Neuronal stem cell (in vitro differentiated cells): ENCODE data around the gene KAT14.
"Not testable (repeated sequence)": the region's sequence is repeated elsewhere in the genome, so short reads cannot be mapped to it uniquely, and the experiment has no call there.

Experiments
- DNase-seq: peaks from one replicate; pipeline ENCODE4 v3.0.0-alpha.2; 2013; ENCODE audit warnings: low spot score
- H2AFZ ChIP-seq: one replicate; pipeline ENCODE4 v1.6.1; 2013; ENCODE audit warnings: mild to moderate bottlenecking, low read length, inconsistent platforms
- H2AK5ac ChIP-seq: 2 replicates; pipeline ENCODE4 v1.6.1; 2013; ENCODE audit warnings: low read depth, mild to moderate bottlenecking, inconsistent platforms, low read length, moderate library complexity, mixed read lengths
- H2BK120ac ChIP-seq: 2 replicates; pipeline ENCODE4 v1.6.1; 2013; ENCODE audit warnings: low read depth, mild to moderate bottlenecking, inconsistent platforms, low read length, moderate library complexity, mixed read lengths
- H2BK12ac ChIP-seq: one replicate; pipeline ENCODE4 v1.6.1; 2013; ENCODE audit warnings: low read length, inconsistent platforms
- H2BK15ac ChIP-seq: 2 replicates; pipeline ENCODE4 v1.6.1; 2013; ENCODE audit warnings: mild to moderate bottlenecking, low read length, inconsistent platforms, mixed read lengths
- H2BK5ac ChIP-seq: one replicate; pipeline ENCODE4 v1.6.1; 2013; ENCODE audit warnings: inconsistent platforms, mild to moderate bottlenecking, low read length, moderate library complexity
- H3K14ac ChIP-seq: one replicate; pipeline ENCODE4 v1.6.1; 2013; ENCODE audit warnings: low read length, inconsistent platforms
- H3K18ac ChIP-seq: 2 replicates; pipeline ENCODE4 v1.6.1; 2013; ENCODE audit warnings: low read length, inconsistent platforms
- H3K23ac ChIP-seq: 2 replicates; pipeline ENCODE4 v1.6.1; 2013; ENCODE audit warnings: low read depth, mild to moderate bottlenecking, mixed read lengths, low read length, inconsistent platforms; ENCODE audit not compliant: poor library complexity
- H3K27ac ChIP-seq: replicated peaks from 3 replicates; pipeline ENCODE4 v1.5.1; 2013; ENCODE audit warnings: low read length, inconsistent platforms
- H3K27me3 ChIP-seq, 3 experiments: 2 replicates each; pipeline ENCODE4 v1.6.1; 2013; ENCODE audit warnings: low read length in 3 of 3, mild to moderate bottlenecking in 2 of 3, inconsistent platforms in 1 of 3, low read depth in 1 of 3, mixed read lengths in 1 of 3, moderate library complexity in 1 of 3; ENCODE audit not compliant: control insufficient read depth in 3 of 3, insufficient read depth in 3 of 3
- H3K36me3 ChIP-seq, 2 donors: replicated peaks in 1 of 2; 2 replicates each; pipeline ENCODE4 v1.6.1; 2013; ENCODE audit warnings: low read length in 2 of 2; ENCODE audit not compliant: control insufficient read depth in 2 of 2, insufficient read depth in 2 of 2
- H3K4ac ChIP-seq: 2 replicates; pipeline ENCODE4 v1.6.1; 2013; ENCODE audit warnings: inconsistent platforms, mild to moderate bottlenecking, low read length, moderate library complexity
- H3K4me1 ChIP-seq, 2 donors: 1 replicate in 1 of 2; 2 replicates in 1 of 2; pipeline ENCODE4 v1.6.1; 2013; ENCODE audit warnings: low read length in 2 of 2, low read depth in 1 of 2; ENCODE audit not compliant: control insufficient read depth in 2 of 2, insufficient read depth in 1 of 2
- H3K4me2 ChIP-seq: one replicate; pipeline ENCODE4 v1.6.1; 2013; ENCODE audit warnings: mild to moderate bottlenecking, low read length, inconsistent platforms; ENCODE audit not compliant: insufficient read depth, poor library complexity, severe bottlenecking
- H3K4me3 ChIP-seq, 2 donors: 2 replicates each; pipeline ENCODE4 v1.5.1; 2013; ENCODE audit warnings: low read length in 2 of 2, mild to moderate bottlenecking in 2 of 2, inconsistent platforms in 1 of 2, moderate library complexity in 1 of 2
- H3K79me1 ChIP-seq: one replicate; pipeline ENCODE4 v1.6.1; 2013; ENCODE audit warnings: low read depth, mild to moderate bottlenecking, inconsistent platforms, low read length, moderate library complexity
- H3K9ac ChIP-seq: one replicate; pipeline ENCODE4 v1.6.1; 2013; ENCODE audit warnings: mild to moderate bottlenecking, low read depth, low read length, inconsistent platforms; ENCODE audit not compliant: poor library complexity
- H3K9me3 ChIP-seq, 2 donors: replicated peaks in 1 of 2; 2 replicates each; pipeline versions ENCODE3 to v1.6.1; 2013; ENCODE audit warnings: low read length in 2 of 2, mild to moderate bottlenecking in 2 of 2, inconsistent platforms in 1 of 2, low read depth in 1 of 2, mixed read lengths in 1 of 2, moderate library complexity in 1 of 2; ENCODE audit not compliant: control insufficient read depth in 2 of 2, insufficient read depth in 1 of 2
- H4K8ac ChIP-seq: one replicate; pipeline ENCODE4 v1.6.1; 2013; ENCODE audit warnings: low read depth, mild to moderate bottlenecking, inconsistent platforms, low read length, moderate library complexity
- H4K91ac ChIP-seq: one replicate; pipeline ENCODE4 v1.6.1; 2013; ENCODE audit warnings: low read length, low read depth, mild to moderate bottlenecking, inconsistent platforms; ENCODE audit not compliant: poor library complexity
- WGBS, 2 donors: extraction: QIAGEN DNeasy Blood & Tissue Kit; methylation state at CpG; one replicate each; pipeline ENCODE4 v1.1.7; 2013; ENCODE audit warnings: missing lambda C conversion rate in 2 of 2, mixed read lengths in 1 of 2; ENCODE audit not compliant: insufficient read length in 2 of 2, insufficient replicate concordance in 1 of 2; ENCODE audit errors: extremely low coverage in 2 of 2; 5-methylcytosine and 5-hydroxymethylcytosine counted together

KAT14 gene

DNA sequence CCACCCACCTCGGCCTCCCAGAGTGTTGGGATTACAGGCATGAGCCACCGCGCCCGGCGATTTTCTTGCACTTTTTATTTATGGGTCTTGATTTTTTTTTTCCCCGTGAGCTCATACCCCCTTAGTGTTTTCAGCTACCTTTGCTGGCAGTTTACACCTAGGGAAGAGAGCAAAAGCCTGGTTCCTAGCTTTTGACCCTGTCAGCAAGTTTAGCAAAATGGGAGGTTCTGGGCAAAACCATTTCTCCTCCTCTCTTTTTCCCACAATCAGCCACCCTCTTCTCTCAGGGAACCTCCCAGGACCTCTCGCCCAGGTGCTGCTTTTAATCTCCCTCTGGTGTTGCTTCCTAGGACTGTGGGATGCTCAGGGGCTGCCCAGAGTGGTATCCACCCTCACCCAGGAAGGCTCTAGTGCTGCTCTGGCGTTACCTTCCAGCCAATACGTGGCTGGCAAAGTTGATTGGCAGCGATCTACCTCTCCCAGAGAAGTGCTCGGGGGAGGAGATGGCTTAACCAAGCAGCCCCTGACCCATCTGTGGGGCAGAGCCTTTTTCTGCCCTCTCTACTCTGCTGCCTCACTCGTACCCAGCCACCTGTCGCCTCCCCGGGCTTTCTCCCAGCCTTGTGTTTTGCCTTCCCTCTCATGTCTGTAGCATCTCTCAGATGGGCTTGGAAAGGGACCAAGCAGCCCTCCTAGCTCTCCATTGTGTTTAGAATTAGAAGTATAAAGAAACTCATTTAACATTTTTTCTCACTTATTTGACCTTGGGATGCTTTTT, 37.4 kb downstream of the KAT14 start:
- Histone ChIP-seq H4K8ac (no peak overlapping the region), H3K4ac (no peak overlapping the region), H3K9me3 (peaks cover 2% of the 10 kb centered on the region in 2 donors), H2AK5ac (no peak overlapping the region), H3K36me3 (peaks cover 2 to 32% of the 10 kb centered on the region in 2 donors), H2AFZ (no peak overlapping the region), H3K4me3 (no peak overlapping the region), H3K23ac (no peak overlapping the region), H4K91ac (no peak overlapping the region), H3K27me3 (no peaks in the 10 kb centered on the region), H2BK120ac (no peak overlapping the region), H2BK5ac (no peak overlapping the region), H3K14ac (no peak overlapping the region), H3K27ac (no peak overlapping the region), H3K4me2 (no peak overlapping the region), H3K79me1 (peaks cover 7% of the 10 kb centered on the region), H3K18ac (no peak overlapping the region), H3K4me1 (no peaks in the 10 kb centered on the region), H3K9ac (no peak overlapping the region), H2BK12ac (no peak overlapping the region), H2BK15ac (no peak overlapping the region)
- WGBS, 2 donors, result no CpG with 5 or more reads among the region's 14 CpGs
- no peak for DNase-seq

DNA sequence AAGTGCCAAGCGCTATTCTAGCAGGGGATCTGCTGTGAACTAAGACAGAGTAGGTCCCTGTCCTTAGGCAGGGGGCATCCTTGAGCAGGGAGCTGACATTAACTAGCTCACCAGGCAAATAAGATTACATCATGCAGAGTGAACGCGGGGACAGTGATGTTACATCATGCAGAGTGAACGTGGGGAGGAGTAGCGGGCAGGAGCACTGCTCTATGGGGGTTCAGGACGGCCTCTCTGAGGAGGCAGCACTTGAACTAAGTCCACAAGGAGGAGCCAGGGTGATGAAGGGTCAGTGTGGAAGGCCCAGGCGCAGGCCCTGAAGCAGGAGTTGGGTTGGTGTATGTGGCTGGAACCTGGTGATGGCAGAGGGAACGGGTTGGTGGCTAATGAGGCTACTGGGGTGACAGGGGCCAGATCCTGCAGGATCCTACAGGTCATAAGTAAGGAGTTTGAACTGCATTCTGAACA, 38.7 kb downstream of the KAT14 start:
- H3K23ac ChIP-seq, result no peak overlapping the region
- H3K36me3 ChIP-seq, result peaks cover 2 to 38% of the 10 kb centered on the region in 2 donors
- H3K79me1 ChIP-seq, result peaks cover 7% of the 10 kb centered on the region
- peak overlapping the region; percentile 35 for H3K18ac ChIP-seq
- H4K8ac ChIP-seq, result no peak overlapping the region
- H3K4me2 ChIP-seq, result no peak overlapping the region
- no peak overlapping the region for H3K14ac ChIP-seq
- no peak overlapping the region for H2BK5ac ChIP-seq
- H2AFZ ChIP-seq, result no peak overlapping the region
- no peak overlapping the region for H2BK120ac ChIP-seq
- no CpG with 5 or more reads among the region's 8 CpGs for WGBS, 2 donors
- H2BK15ac ChIP-seq, result no peak overlapping the region
- no peak for DNase-seq
- H3K9ac ChIP-seq, result no peak overlapping the region
- no peak overlapping the region for H4K91ac ChIP-seq
- H2BK12ac ChIP-seq, result no peak overlapping the region
- no peak overlapping the region for H3K4ac ChIP-seq
- no peak overlapping the region for H3K4me3 ChIP-seq
- H3K4me1 ChIP-seq, result no peaks in the 10 kb centered on the region
- H3K9me3 ChIP-seq, result peaks cover 5 to 6% of the 10 kb centered on the region in 2 donors
- no peaks in the 10 kb centered on the region for H3K27me3 ChIP-seq
- H2AK5ac ChIP-seq, result no peak overlapping the region
- no peak overlapping the region for H3K27ac ChIP-seq

DNA sequence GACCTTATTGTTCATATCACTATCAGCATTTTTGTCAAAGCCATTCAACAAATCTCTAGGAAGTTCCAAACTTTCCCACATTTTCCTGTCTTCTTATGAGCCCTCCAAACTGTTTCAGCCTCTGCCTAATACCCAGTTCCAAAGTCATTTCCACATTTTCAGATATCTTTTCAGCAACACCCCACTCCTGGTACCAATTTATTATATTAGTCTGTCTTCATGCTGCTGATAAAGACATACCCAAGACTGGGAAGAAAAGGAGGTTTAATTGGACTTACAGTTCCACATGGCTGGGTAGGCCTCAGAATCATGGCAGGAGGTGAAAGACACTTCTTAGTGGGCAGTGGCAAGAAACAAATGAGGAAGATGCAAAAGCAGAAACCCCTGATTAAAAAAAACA, 42.7 kb downstream of the KAT14 start:
- not testable (repeated sequence) for H3K9ac ChIP-seq, H3K9me3 ChIP-seq, H3K4me1 ChIP-seq, DNase-seq, H2AK5ac ChIP-seq, H2BK120ac ChIP-seq, H3K27me3 ChIP-seq, H3K4me3 ChIP-seq, H2AFZ ChIP-seq, H3K27ac ChIP-seq, H3K23ac ChIP-seq, H3K18ac ChIP-seq, H2BK12ac ChIP-seq, H2BK5ac ChIP-seq, H4K91ac ChIP-seq, H4K8ac ChIP-seq, H3K4me2 ChIP-seq, H3K14ac ChIP-seq, H3K4ac ChIP-seq, H2BK15ac ChIP-seq, H3K79me1 ChIP-seq
- peaks cover 19 to 65% of the 10 kb centered on the region in 2 donors for H3K36me3 ChIP-seq

DNA sequence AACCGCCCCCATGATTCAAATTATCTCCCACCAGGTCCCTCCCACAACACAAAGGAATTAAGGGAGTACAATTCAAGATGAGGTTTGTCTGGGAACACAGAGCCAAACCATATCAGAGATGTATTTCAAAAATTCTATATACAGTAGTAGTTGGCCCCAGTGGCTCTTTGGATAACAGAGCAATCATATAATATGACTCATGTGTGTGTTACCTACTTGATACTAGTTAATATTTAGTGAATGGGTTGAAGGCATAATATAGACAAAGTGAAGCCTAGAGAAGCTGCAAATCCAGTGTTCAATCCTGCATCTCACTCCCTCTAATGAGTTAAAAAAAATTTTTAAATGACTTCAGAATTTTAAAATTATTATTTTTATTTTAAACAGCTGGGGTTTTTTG, 43.2 kb downstream of the KAT14 start:
- Histone ChIP-seq H3K4me3 (no peak overlapping the region), H2AFZ (no peak overlapping the region), H4K91ac (no peak overlapping the region), H2AK5ac (no peak overlapping the region), H3K9ac (no peak overlapping the region), H2BK5ac (no peak overlapping the region), H3K27me3 (no peaks in the 10 kb centered on the region), H2BK120ac (no peak overlapping the region), H3K14ac (no peak overlapping the region), H3K27ac (no peak overlapping the region), H3K4me1 (no peaks in the 10 kb centered on the region), H3K23ac (no peak overlapping the region), H3K36me3 (peaks cover 19 to 66% of the 10 kb centered on the region in 2 donors), H2BK15ac (no peak overlapping the region), H4K8ac (no peak overlapping the region), H3K4me2 (no peak overlapping the region), H3K4ac (no peak overlapping the region), H3K18ac (no peak overlapping the region), H3K79me1 (peaks cover 7% of the 10 kb centered on the region), H3K9me3 (peaks cover 5 to 6% of the 10 kb centered on the region in 2 donors), H2BK12ac (no peak overlapping the region)
- WGBS, 2 donors, result no CpG with 5 or more reads among the region's 1 CpG
- DNase-seq, result no peak
